PFSK-1 (cell line): ENCODE measurements around the gene BSDC1.

Experiments
- FOXP2 ChIP-seq: optimal IDR thresholded peaks from 2 replicates; pipeline ENCODE3; 2011; ENCODE audit warnings: borderline replicate concordance, control low read depth, inconsistent platforms; ENCODE audit not compliant: insufficient read depth; ENCODE audit errors: extremely low read length, extremely low read depth
- POLR2AphosphoS5 ChIP-seq: IDR thresholded peaks from 2 replicates; pipeline ENCODE4 v1.6.1; 2012; ENCODE audit warnings: low read depth, mild to moderate bottlenecking, control low read depth, low read length, moderate library complexity
- SIN3A ChIP-seq: IDR thresholded peaks from 2 replicates; pipeline ENCODE4 v1.6.1; 2012; ENCODE audit warnings: mild to moderate bottlenecking, low read length, moderate library complexity, borderline replicate concordance; ENCODE audit not compliant: insufficient read depth
- TAF1 ChIP-seq: IDR thresholded peaks from 2 replicates; pipeline ENCODE4 v1.6.1; 2012; ENCODE audit warnings: low read length, control low read depth, borderline replicate concordance; ENCODE audit not compliant: insufficient read depth
- TF ChIP-seq, protein P1 (sequence below), 2 experiments: IDR thresholded peaks; 2 replicates each; pipeline versions ENCODE4 v1.6.1 to v1.8.0; 2011 to 2012; ENCODE audit warnings: low read depth in 2 of 2, low read length in 2 of 2, control low read depth in 1 of 2, inconsistent platforms in 1 of 2, mild to moderate bottlenecking in 1 of 2, moderate library complexity in 1 of 2; ENCODE audit not compliant: insufficient read depth in 1 of 2

The BSDC1 gene

DNA sequence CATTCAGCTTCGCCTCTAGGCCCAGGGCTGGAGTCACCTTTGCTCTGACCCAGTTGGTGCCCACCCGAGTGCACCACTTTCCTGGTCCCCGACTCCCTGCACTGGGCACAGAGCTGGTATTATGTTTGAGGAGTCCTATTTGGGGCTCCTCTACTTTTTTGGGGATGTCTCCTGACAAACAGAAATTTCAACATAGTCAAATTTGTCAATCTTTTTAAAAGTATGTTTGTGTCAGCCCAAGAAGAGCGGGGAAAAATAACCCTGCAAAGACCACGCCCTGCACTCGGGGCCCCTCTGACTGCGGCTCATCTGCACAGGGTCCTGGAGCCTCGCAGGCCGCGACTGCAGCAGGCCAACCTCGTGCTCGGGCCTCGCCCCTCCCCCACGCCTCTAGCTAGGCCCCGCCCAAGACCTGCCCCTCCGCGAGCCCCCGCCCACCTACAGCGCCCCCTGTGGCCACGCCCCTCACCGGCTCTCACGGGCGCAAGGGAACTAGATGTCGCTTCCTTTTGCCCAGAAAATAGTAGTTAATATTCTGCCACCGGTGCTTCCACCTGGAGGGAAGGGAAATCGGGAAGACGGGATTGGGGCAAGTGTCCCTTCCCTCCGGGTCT, 43.3 kb downstream of the BSDC1 start:
- TF ChIP-seq POLR2AphosphoS5 (no peak), TAF1 (no peak), SIN3A (no peak), FOXP2 (no peak)
- TF ChIP-seq, protein P1, sequence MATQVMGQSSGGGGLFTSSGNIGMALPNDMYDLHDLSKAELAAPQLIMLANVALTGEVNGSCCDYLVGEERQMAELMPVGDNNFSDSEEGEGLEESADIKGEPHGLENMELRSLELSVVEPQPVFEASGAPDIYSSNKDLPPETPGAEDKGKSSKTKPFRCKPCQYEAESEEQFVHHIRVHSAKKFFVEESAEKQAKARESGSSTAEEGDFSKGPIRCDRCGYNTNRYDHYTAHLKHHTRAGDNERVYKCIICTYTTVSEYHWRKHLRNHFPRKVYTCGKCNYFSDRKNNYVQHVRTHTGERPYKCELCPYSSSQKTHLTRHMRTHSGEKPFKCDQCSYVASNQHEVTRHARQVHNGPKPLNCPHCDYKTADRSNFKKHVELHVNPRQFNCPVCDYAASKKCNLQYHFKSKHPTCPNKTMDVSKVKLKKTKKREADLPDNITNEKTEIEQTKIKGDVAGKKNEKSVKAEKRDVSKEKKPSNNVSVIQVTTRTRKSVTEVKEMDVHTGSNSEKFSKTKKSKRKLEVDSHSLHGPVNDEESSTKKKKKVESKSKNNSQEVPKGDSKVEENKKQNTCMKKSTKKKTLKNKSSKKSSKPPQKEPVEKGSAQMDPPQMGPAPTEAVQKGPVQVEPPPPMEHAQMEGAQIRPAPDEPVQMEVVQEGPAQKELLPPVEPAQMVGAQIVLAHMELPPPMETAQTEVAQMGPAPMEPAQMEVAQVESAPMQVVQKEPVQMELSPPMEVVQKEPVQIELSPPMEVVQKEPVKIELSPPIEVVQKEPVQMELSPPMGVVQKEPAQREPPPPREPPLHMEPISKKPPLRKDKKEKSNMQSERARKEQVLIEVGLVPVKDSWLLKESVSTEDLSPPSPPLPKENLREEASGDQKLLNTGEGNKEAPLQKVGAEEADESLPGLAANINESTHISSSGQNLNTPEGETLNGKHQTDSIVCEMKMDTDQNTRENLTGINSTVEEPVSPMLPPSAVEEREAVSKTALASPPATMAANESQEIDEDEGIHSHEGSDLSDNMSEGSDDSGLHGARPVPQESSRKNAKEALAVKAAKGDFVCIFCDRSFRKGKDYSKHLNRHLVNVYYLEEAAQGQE (IDR thresholded peaks at IDR 0.05; ENCODE audit: insufficient read depth in 1 of 2, low read depth in 2 of 2, low read length in 2 of 2) = no peak

DNA sequence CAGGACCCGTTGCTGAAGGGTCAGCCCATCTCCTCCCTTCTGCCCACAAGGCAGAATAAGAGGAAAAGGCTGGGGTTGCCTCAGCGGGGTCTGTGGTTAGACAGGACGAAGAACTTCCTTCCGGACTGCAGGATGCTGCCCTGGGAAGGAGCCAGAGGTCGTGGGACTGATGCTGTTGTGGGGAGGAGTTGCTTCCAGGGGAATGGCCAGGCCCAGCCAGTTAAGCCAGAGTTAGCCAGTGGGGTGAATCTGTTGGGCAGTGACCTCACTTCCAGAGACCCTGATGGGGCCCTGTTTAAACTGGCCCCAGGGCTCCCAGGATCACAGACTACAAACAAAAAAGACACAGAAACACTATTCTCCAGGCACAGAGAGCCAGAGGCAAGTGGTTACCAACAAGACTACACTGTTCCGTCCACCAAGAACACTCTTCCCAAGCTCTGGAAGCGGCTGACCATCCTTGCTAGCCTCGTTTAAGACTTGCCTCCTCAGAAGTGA, 45.0 kb downstream of the BSDC1 start:
- no peak for TF ChIP-seq TAF1
- TF ChIP-seq, protein P1 (IDR thresholded peaks at IDR 0.05; ENCODE audit: insufficient read depth in 1 of 2, low read depth in 2 of 2, low read length in 2 of 2) = peak in 1 of 2 experiments; percentile 55; a peak in 1 of 4 replicates
- peak; percentile 58 for TF ChIP-seq FOXP2

DNA sequence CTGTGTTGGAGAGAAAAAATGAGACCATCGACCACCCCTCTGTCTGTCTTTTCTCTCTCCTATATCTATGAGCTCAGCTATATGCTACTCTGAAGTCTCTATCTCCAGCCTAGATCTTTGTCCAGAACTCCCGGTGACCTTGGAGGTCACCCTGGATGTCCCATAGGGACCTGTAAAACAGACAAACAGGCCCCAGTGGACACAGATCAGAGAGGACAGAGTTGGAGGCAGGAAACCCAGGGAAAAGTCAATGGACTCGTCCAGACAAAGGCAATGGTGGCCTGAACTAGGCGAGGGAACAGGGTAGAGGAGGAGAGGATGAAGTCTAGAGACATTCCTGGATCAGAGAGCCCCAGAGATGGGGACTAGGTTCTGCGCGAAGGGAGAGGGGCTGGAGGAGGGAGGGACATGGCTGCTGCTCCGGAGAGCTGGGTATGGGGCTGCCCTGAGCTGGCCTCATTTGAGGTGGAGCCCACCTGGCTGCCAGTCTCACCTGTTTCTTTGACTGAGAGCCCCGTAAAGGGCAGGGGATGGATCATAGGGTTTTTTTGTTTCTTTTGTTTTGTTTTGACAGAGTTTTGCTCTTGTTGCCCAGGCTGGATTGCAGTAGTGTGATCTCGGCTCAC, 47.6 kb downstream of the BSDC1 start:
- TF ChIP-seq SIN3A (no peak), FOXP2 (no peak), TAF1 (no peak)
- TF ChIP-seq, protein P1 (IDR thresholded peaks at IDR 0.05; ENCODE audit: insufficient read depth in 1 of 2, low read depth in 2 of 2, low read length in 2 of 2) = no peak

DNA sequence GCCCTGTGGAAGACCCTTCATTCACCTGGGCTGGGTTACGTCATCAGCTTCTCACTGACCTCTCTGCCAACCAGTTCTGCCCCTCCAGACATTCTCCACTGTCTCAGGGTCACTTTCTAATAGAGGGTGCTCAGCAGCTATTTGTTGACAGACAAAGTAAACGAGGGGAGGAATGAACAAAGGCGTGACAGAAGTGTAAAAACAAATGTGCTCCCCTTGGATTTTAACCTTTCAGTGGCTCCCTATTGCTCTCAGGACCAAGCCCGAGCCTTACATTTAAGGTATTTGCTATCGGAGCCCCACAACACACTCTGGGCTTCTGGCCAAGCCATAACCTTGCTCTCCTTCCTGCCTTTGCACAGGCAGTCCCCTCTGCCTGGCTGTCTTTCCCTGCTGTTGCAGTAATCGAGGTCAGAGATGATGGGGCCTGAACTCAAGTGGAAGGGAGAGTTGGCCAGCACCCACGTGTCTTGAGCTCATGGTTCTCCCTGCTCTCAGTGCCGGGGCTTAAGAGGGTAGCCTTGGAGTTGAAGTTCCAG, 48.9 kb downstream of the BSDC1 start:
- TF ChIP-seq FOXP2 = no peak
- TF ChIP-seq TAF1 = no peak
- TF ChIP-seq POLR2AphosphoS5 = no peak
- no peak for TF ChIP-seq SIN3A
- TF ChIP-seq, protein P1 (IDR thresholded peaks at IDR 0.05; ENCODE audit: insufficient read depth in 1 of 2, low read depth in 2 of 2, low read length in 2 of 2) = no peak
